ENCODE results near the gene SLC35G6.
A peak's percentile ranks its signal among the peaks of the same experiment; 100 is the strongest.
"Not testable (repeated sequence)": the region's sequence is repeated elsewhere in the genome, so short reads cannot be mapped to it uniquely, and the experiment has no call there.

The SLC35G6 gene

GRCh38 chr17:7479213-7480088, 1.8 kb upstream of the SLC35G6 start, which contains the start of gene ZBTB4:
TSS of gene ZBTB4 (minus strand) at chr17:7479631. CDS start at chr17:7466801, 12,830 bp downstream.
- DNase-seq: peak; percentile 36 to 46

GRCh38 chr17:7480089-7480384, 1.2 kb upstream of the SLC35G6 start:
- no peak for DNase-seq

GRCh38 chr17:7481842-7482741, 846 bp downstream of the SLC35G6 start:
- DNase-seq: not testable (repeated sequence)

GRCh38 chr17:7482742-7483088, 1.5 kb downstream of the SLC35G6 start:
- DNase-seq: not testable (repeated sequence)

- DNase-seq: peak; percentile 88 to 91
These were observed 2.2 kb downstream of the SLC35G6 start for GRCh38 chr17:7483255-7484066.

GRCh38 chr17:7484067-7484918, 3.0 kb downstream of the SLC35G6 start, which contains the start of gene POLR2A:
TSS of gene POLR2A (plus strand) at chr17:7484366.
- peak; percentile 96 to 98 for DNase-seq

- no peak for DNase-seq
These were observed 3.7 kb downstream of the SLC35G6 start for GRCh38 chr17:7484919-7485377.

GRCh38 chr17:7486181-7486580, 4.9 kb downstream of the SLC35G6 start:
- no peak for DNase-seq

- no peak for DNase-seq
These were observed 8.9 kb downstream of the SLC35G6 start for GRCh38 chr17:7490144-7490543.

- DNase-seq: no peak
These were observed 10.3 kb downstream of the SLC35G6 start for GRCh38 chr17:7491583-7491982.

GRCh38 chr17:7493941-7494340, 12.7 kb downstream of the SLC35G6 start:
- DNase-seq: no peak

GRCh38 chr17:7495906-7496434, 14.7 kb downstream of the SLC35G6 start:
- no peak for DNase-seq

- no peak for DNase-seq
These were observed 15.4 kb downstream of the SLC35G6 start for GRCh38 chr17:7496470-7497183.

GRCh38 chr17:7497228-7497627, 16.0 kb downstream of the SLC35G6 start:
- no peak for DNase-seq

GRCh38 chr17:7497636-7498035, 16.4 kb downstream of the SLC35G6 start:
- no peak for DNase-seq

- DNase-seq: no peak
These were observed 17.9 kb downstream of the SLC35G6 start for GRCh38 chr17:7499161-7499560.

GRCh38 chr17:7501729-7502128, 20.5 kb downstream of the SLC35G6 start:
- no peak for DNase-seq

GRCh38 chr17:7502171-7502847, 21.1 kb downstream of the SLC35G6 start:
- no peak for DNase-seq

- no peak for DNase-seq
These were observed 21.7 kb downstream of the SLC35G6 start for GRCh38 chr17:7502987-7503386.

GRCh38 chr17:7503521-7503920, 22.3 kb downstream of the SLC35G6 start:
- DNase-seq: no peak
